Measurements from ENCODE around the gene CDAN1.
"Not testable (repeated sequence)": the region's sequence is repeated elsewhere in the genome, so short reads cannot be mapped to it uniquely, and the experiment has no call there.

GRCh38 chr15:42761813-42762212 is 24.9 kb upstream of the CDAN1 start:
- TF ChIP-seq CTCF (IDR thresholded peaks at IDR 0.05; ENCODE audit: low read depth, low read length); POLR2A (IDR thresholded peaks at IDR 0.05; ENCODE audit: extremely low read depth, insufficient read length); MAX (IDR thresholded peaks at IDR 0.05; ENCODE audit: low read depth, low read length): not testable (repeated sequence)

All from NB4 (cell line).